ENCODE data around the gene SCGN. TPM values are rescaled to one million over a fixed set of nuclear protein-coding genes. Genes with fewer than 3 reads are reported as not detected.

SCGN gene
- total and polyA plus RNA-seq, 2 of the 13 experiments (the other 11 are each of a cell fraction or from before 2014, with no cell fraction given) = 2.9 to 29.0 TPM

GRCh38 chr6:25652007-25652515 lies at the start of gene SCGN (continued):
- TF ChIP-seq ZNF407 (CRISPR knock-in tag; IDR thresholded peaks at IDR 0.05; ENCODE audit: not compliant biosample characterization) (peak; percentile 95), NCOA2 (CRISPR knock-in tag; IDR thresholded peaks at IDR 0.05) (peak; percentile 78), FOXP1 (IDR thresholded peaks at IDR 0.05) (no peak), FOXP1 (CRISPR knock-in tag; IDR thresholded peaks at IDR 0.05) (peak; percentile 32; the same call in 1 of the 2 replicates), AKNA (CRISPR knock-in tag; IDR thresholded peaks at IDR 0.05; ENCODE audit: borderline replicate concordance) (peak; percentile 95; the same call in 1 of the 2 replicates), ZBTB46 (CRISPR knock-in tag; IDR thresholded peaks at IDR 0.05; ENCODE audit: borderline replicate concordance) (no peak), SRSF1 (optimal IDR thresholded peaks at IDR 0.05; ENCODE audit: low read depth, low read length) (no peak), ZNF615 (CRISPR knock-in tag; IDR thresholded peaks at IDR 0.05; ENCODE audit: borderline replicate concordance) (peak; percentile 90), FOXO4 (CRISPR knock-in tag; conservative IDR thresholded peaks at IDR 0.05) (no peak), ZNF589 (CRISPR knock-in tag; conservative IDR thresholded peaks at IDR 0.05) (0 out of 2 replicates have a peak, but pooled peaks have one; percentile 58), DNMT3B (CRISPR knock-in tag; conservative IDR thresholded peaks at IDR 0.05) (peak; percentile 99)
